Transverse colon (tissue), 3 donors: Measurements from ENCODE around the gene ADAM10.

Source experiments
- EP300 ChIP-seq: sonication (generic); formaldehyde crosslinking; IDR thresholded peaks from one replicate; pipeline ENCODE4 v1.6.1; 2017; ENCODE audit warnings: antibody characterized with exemption, low read depth
- TF ChIP-seq, protein P1 (sequence below), 5 experiments: fragments of 200-600 bp in 3 of 5; fragments of 450-650 bp in 2 of 5; sonication (generic) in 3 of 5; IDR thresholded peaks; 1 replicate in 2 of 5; 2 replicates in 3 of 5; pipeline ENCODE4 v1.5.1; 2016 to 2017; ENCODE audit warnings: antibody characterized with exemption in 5 of 5, inconsistent platforms in 3 of 5, mild to moderate bottlenecking in 2 of 5, moderate library complexity in 1 of 5

DNA sequence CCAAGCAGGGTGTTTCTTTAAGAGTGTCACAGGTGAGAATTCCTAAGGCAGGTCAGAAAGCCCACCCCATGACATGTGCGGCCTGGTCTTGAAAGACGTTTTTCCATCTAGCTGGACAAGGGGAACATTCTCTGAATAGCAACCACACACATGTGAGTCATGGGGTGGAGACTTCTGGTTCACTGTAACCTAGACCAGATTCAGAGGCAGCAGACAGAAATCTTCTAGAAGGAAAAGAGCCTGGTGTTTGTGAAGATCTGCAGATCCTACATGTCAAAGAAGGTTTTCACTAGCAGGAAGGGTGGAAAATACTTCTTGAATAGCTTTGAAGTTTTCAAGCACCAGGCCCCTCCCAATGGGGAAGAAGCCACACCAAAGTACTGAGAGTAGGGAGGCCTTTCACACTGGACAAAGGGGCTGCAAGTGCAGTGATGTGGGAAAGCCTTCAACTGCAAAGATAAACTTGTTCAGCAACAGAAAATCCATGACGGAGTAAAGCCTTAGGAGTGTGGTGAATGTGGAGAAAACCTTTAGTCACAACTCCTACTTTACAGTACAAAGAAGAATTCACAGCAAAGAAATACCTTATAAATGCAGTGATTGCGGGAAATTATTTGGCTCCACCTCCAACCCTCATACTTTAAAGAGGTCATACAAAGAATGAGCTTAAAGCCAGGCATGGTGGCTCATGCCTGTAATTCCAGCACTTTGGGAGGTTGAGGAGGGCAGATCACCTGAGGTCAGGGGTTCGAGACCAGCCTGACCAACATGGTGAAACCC lies 17.6 kb downstream of the ADAM10 start:
- TF ChIP-seq, protein P1, sequence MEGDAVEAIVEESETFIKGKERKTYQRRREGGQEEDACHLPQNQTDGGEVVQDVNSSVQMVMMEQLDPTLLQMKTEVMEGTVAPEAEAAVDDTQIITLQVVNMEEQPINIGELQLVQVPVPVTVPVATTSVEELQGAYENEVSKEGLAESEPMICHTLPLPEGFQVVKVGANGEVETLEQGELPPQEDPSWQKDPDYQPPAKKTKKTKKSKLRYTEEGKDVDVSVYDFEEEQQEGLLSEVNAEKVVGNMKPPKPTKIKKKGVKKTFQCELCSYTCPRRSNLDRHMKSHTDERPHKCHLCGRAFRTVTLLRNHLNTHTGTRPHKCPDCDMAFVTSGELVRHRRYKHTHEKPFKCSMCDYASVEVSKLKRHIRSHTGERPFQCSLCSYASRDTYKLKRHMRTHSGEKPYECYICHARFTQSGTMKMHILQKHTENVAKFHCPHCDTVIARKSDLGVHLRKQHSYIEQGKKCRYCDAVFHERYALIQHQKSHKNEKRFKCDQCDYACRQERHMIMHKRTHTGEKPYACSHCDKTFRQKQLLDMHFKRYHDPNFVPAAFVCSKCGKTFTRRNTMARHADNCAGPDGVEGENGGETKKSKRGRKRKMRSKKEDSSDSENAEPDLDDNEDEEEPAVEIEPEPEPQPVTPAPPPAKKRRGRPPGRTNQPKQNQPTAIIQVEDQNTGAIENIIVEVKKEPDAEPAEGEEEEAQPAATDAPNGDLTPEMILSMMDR (IDR thresholded peaks at IDR 0.05), result no peak
- no peak for TF ChIP-seq EP300
